ENCODE data around the gene SERPINE1.

Gene SERPINE1

GRCh38 chr7:101133621-101134398, 6.9 kb downstream of the SERPINE1 start:
- H3K4me3 ChIP-seq (ENCODE audit: low read depth, low read length): no peak overlapping the region
- DNase-seq (ENCODE audit: low read depth): no peak
- no peak for TF ChIP-seq CTCF (IDR thresholded peaks at IDR 0.05; ENCODE audit: low read depth, low read length, missing control alignments)

- DNase-seq (ENCODE audit: low read depth): no peak
- no peak for TF ChIP-seq CTCF (IDR thresholded peaks at IDR 0.05; ENCODE audit: low read depth, low read length, missing control alignments)
- no peak overlapping the region for H3K4me3 ChIP-seq (ENCODE audit: low read depth, low read length)
These were observed 7.6 kb downstream of the SERPINE1 start for GRCh38 chr7:101134399-101134980.

GRCh38 chr7:101137651-101138212, 10.8 kb downstream of the SERPINE1 start:
- H3K4me3 ChIP-seq (ENCODE audit: low read depth, low read length): no peak overlapping the region
- DNase-seq (ENCODE audit: low read depth): no peak
- no peak for TF ChIP-seq CTCF (IDR thresholded peaks at IDR 0.05; ENCODE audit: low read depth, low read length, missing control alignments)

GRCh38 chr7:101138213-101138870, 11.4 kb downstream of the SERPINE1 start:
- H3K4me3 ChIP-seq (ENCODE audit: low read depth, low read length): no peak overlapping the region
- peak; percentile 77 for TF ChIP-seq CTCF (IDR thresholded peaks at IDR 0.05; ENCODE audit: low read depth, low read length, missing control alignments)
- peak; percentile 59 for DNase-seq (ENCODE audit: low read depth)

- no peak overlapping the region for H3K4me3 ChIP-seq (ENCODE audit: low read depth, low read length)
- no peak for TF ChIP-seq CTCF (IDR thresholded peaks at IDR 0.05; ENCODE audit: low read depth, low read length, missing control alignments)
- no peak for DNase-seq (ENCODE audit: low read depth)
These were observed 13.4 kb downstream of the SERPINE1 start for GRCh38 chr7:101140339-101140699.

GRCh38 chr7:101140746-101141382, 14.0 kb downstream of the SERPINE1 start:
- DNase-seq (ENCODE audit: low read depth): no peak
- no peak for TF ChIP-seq CTCF (IDR thresholded peaks at IDR 0.05; ENCODE audit: low read depth, low read length, missing control alignments)
- no peak overlapping the region for H3K4me3 ChIP-seq (ENCODE audit: low read depth, low read length)

Data from GM12864 (cell line).